ENCODE data around the gene BTBD3.

Gene BTBD3

DNA sequence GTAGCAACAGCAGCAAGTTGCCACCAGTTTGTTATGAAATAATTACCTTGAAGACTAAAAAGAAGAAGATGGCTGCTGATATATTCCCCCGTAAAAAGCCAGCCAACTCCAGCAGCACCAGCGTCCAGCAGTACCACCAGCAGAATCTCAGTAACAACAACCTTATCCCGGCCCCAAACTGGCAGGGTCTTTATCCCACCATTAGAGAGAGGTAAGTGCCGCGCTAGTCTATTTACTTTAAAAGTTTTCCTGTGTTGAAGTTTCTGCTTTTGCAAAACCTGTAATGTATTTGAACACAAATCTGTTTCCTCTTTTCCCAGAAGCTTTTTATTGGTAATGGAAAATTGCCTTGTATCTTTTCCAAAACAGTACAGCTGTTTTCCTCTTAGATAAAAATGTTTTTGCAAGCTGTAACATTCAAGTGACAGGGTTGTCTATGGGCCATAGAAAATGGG lies 725 bp downstream of the BTBD3 start:
- no peak for DNase-seq

DNA sequence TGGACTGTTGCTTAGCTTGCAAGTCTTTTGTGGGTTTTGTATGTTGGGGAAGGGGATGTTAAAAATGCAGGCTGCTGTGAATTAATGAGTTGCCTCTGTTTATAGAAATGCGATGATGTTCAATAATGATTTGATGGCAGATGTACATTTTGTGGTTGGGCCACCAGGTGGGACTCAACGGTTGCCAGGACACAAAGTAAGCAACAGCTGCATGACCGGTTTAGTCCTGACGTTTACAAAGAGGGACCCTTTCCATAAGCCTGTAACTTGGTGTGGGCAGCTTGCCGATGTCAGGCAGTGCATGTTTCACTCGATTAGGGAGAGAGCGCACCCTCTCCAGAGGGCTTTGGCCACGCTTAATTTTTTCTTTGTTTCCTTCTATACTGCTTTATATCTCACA lies 1.3 kb downstream of the BTBD3 start:
- no peak for DNase-seq

DNA sequence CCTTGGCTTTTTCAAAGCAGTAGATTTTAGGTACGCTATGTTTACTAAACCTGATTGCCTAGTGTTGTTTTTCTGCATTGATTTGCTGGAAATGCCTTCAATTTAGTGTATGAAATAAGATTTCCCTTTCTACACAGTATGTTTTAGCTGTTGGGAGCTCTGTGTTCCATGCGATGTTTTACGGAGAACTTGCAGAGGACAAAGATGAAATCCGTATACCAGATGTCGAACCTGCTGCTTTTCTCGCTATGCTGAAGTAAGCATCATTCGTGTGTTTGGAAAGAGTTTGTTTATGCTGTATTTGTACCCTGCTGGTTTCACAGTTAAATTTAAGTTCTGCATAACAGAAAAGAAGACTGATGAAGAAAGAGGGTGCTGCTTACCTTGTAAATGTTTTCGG lies 1.9 kb downstream of the BTBD3 start:
- DNase-seq: no peak

DNA sequence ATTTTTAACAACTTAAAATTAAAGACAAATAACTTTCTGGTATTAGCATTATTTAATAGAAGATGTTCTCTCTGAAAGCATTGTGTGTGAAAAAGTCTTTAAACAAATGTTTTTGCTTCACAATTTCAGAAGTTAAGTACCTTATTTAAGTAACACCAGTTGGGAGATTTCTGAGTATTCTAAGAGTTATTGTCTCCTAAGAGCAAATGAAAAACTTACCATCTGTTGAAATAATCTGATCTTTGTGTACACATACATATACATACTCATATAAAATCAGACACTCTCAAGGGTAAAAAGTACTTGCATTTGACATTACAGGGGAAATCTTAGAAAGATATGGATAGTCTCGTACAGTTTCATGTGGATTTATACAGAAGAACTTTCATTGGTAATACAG lies 2.4 kb downstream of the BTBD3 start:
- DNase-seq: no peak

DNA sequence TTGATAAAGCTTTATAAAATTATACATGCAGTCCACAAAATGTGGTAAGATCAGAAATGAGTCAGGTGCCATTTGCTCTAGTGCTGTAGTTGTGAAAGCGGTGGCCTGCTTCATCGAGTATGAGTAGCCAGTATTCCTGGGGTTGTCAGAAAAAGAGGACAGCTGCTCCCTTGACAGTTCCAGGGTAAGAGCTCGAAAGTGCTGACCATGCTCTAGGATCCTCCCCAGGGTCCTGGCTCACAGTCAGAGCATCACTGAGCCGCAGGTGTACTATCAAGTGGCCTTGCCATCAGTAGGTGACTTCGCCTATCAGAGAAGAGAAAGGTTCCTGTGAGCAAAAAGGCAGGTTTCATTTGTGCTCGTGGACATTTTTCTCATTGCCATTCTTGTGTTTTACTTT lies 3.6 kb downstream of the BTBD3 start:
- DNase-seq: no peak

DNA sequence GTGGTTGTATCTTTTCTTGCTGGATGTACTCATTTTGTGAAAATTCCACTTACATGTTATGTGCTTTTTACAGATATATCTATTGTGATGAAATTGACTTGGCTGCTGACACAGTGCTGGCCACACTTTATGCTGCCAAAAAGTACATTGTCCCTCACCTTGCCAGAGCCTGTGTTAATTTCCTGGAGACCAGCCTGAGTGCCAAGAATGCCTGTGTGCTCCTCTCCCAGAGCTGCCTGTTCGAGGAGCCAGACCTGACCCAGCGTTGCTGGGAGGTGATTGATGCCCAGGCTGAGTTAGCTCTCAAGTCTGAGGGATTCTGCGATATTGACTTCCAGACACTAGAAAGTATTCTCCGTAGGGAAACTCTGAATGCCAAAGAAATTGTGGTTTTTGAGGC lies 4.9 kb downstream of the BTBD3 start:
- no peak for DNase-seq

DNA sequence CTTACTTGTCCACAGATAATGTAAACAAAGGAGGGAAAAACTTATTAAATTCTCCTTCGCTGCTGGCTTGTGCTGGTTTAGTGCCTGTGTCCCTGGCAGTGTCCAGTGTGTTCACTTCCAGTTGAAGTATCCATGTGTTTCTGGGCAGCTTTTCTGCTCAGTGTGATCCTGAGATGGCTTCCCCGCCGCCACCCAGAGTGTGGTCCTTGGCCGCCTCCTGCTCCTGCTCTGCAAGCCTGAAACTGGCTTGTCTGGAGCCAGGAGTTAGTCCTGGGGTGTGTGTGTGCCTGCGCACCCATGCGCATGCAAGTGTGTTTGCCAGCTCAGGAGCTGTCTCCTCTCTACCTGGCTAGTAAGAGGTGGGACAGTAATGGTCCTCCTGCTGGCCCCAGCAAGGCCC lies 7.2 kb downstream of the BTBD3 start:
- no peak for DNase-seq

DNA sequence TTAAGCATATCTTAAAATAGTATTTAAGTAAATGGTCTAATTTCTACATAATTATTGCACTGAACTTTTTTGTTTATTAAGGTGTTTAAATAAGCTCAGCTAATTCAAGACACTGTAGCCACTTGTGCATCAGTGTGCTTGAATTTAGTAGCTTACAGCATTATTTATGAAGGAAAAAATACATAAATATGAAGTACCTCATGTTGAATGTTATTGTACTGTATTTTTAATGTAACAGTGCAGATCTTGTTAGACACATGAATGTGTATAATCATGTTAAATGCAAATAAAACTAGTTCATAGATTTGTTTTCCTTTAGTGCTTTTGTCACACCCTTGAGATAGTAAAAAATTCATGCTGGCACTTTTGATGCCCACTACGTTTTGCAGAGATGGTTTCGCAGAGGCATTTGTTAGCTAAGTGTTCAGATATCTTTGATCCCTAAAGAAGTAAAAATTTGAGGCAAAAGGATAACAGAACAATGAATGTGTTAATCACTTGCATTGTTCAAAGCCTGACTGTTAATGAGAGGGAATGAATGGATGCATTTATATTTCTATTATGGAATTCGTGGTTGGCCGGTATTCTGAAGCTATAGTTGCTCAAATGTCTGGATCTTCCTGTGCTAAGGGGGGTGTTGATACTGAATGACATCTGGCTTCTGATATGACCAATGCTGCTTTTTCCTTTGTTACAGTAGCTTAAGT lies 8.8 kb downstream of the BTBD3 start:
- no peak for DNase-seq

DNA sequence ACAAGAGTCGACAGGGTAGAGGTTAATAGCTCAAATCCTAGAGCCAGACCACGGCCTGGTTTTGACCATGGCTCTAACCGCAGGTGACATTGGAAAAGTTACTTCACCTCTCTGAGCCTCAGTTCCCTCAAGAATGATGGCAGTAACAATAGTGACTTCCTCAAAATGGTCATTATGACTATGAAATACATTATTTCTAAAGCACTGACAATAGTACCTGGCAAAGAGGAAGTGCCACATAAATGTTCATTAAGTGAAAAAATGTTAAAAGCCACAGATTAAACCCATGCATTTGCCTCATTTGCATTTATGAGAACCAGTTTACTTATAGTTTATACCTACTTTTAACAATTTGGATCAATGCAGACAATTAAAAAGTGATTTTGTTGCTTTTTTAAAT lies 12.3 kb downstream of the BTBD3 start:
- peak in 1 of 2 experiments; percentile 25 for DNase-seq

DNA sequence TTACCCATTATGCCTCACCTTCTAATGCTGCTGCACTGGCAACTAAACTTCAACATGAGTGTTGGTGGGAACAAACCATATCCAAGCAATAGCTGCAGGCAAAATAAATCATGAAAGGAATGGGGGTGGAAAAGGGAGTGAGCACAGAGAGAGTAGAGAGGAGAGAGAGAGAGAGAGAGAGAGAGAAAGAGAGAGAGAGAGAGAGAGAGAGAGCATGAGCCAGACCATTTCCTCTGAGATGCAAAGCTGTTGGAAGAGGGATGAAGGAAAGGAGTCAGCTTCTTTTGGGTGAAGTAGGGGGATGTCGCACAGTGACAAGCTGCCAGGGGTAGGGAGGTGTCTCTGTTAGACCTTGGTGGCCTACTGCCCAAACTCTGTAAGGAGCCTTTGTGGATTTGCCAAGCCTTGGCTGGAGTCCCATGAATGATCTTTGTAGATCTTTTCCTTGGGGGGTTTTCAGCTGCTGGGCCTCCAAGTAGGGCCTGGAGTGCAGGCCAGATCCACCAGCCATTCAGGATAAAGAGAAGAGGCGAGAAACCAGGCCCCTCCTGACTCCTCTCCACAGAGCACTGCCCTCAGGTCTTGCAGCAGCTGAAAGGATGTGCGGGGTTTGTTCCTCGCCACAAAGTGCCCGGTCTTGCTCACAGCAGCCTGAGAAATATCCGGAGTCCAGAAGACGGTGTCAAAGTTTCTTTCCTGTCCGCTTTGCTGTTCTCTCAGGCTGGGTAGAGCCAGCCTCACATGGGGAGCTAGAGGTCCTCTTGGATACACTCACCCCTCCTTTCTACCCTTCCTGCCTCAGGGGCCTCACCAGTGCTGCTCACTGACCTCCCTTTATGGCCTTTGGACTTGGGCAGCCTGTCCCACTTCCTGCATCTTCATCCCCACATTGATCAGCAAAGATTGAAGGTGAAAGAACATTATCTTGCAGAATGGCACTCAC lies 17.8 kb downstream of the BTBD3 start:
- DNase-seq: peak; percentile 34 to 39

DNA sequence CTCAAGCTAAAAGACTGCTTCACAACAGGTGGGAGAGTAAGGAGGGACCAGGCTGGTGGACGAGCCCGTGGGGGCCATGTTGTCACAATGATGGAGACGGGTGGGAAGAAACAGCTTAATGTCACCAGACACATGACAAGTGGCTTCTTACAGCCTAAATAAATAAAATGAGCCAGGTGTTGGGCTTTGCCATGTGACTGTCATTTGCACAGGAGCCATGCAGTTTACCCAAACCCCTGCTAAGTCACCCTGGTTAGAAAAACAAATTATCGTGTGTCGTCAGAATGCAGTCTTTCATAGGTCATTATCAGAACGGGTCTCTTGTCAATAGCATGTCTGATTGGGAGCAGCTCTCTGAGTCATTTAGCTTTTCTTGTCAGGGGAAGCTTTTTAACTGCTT lies 18.5 kb downstream of the BTBD3 start:
- no peak for DNase-seq

DNA sequence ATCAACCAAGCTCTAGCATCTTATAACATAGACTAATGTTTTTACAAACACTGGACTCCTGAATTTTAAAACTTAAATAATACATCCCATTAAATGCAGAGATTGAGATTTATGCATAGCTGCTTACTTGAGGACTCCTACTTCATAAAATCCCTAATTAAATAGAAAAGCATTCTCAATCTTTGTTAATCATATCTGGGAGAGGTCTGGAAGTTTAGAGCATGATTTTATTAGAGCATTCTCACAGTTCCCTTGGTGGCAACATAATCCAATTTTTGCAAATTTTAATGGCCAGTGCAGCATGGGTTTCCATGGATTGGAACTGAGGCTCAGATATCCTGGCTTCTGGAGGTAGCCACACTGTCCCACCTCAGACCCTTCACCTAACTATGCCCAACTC lies 19.5 kb downstream of the BTBD3 start:
- DNase-seq: no peak

DNA sequence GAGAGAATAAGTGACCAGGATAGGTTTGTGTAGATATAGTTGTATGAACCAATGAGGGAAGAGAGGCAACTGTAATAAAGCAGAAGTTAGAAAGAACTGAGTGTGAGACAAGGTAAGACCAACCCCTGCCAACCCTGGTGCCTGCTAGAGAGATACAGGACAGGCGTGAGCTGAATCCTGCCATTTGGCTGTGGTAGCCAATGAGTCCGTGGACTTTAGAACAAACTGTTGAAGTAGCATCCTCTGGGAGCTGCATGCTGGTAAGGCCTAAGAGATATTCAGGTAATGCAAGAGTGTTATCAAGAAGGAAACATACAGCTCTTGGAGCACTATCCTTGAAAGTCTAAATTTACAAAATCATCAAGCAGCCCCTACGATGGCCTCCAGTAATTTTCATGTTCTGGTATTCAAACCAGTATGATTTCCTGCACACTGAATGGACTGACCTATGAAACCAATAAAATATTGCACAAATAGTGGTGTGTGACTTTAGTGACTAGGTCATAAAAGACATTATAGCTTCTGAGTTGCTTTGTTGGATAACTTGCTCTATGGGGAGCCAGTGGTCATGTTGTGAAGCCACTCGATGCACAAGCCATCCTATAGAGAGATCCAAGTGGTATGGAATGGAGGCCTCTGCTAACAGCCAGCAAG lies 24.0 kb downstream of the BTBD3 start:
- DNase-seq: no peak

DNA sequence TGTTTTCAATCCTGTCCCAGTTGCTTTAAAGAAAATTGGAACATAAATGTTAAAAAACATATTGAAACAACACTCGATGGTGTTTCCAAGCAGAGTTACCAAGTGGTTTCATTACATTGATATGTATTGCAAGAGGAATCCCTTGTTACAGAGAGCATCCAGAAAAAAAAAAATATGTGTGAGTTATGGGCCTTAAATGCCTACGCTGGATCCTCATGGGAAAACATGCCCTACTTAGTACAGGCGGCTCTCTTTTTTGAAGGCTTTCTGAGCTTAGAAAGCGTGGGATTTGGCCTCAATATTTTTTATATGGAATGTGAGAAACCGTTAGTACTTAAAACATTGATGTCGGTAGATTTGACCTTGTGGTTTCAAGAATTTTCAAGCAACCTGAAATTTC lies 26.1 kb downstream of the BTBD3 start:
- DNase-seq: no peak

DNA sequence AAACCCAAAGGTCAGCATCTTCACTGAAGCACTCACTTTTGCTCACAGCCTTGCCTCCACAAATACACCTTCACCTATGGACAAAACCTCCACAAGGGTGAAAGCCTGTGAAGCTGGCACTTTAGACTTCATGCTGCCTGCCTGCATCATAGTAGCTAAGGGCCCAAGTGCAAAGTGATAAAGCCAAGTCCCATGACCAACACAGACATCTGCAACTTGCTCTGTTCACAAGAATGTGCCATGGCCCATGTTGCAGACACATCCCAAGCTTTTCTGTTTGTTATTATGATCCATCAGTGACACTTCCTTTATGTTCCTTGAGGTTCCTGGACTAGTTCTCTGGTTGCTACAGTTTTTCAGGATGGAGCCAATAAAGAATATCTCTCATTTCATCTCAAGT lies 31.1 kb downstream of the BTBD3 start:
- no peak for DNase-seq

DNA sequence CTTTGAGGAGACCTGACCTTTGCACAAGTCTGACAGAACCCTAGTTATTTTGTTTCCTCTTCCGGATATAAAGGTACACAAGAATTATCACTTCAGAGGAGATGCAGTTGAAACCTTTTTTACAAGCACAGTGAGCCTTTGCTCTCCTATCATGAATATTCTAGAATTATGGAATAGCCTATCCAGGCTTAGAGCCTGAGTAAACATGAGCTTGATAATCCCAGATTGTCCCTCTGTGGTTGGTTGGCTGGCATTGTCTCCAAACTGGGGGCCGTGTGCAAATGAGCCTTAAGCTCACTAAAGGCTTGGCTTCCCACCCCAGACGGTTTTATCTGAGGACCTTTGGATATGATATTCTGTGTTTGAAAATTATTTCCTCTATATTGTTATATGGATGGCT lies 32.0 kb downstream of the BTBD3 start:
- DNase-seq: no peak

DNA sequence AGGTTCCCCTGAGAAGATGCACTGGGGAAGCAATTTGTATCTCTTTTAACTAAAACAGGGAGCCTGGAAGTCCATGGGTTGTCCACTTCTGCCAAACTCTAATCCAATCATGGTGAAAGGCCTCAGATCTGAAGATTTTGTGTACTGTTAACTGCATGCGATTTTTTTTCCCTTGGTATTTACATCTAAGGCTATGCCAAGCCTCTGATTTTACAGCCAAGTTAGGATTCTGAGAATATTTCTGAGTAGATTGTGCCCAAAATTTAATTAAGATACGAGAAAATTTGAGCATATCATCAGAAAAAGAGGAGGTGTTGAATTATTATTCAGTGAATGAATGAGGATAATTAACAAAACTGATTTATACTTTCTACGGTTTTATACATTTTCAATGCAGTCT lies 34.0 kb downstream of the BTBD3 start:
- no peak for DNase-seq

DNA sequence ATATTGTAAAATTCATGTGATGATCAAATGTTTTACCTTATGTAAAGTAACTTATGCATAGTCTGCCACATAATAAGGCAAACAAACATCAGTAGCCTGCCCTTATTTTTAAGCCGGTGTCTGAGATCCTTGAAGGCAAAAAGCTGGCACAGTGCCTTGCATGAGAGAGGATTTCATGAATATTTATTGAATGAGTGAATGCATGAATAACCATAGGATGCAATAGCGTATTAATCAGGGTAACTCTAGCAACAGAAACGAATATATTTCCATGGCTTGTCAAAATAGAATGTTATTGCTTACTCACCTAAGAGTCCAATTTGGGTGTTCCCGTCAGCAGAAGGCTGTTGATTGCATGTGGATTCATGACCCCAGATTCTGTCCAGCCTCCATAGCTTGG lies 34.9 kb downstream of the BTBD3 start:
- DNase-seq: no peak

DNA sequence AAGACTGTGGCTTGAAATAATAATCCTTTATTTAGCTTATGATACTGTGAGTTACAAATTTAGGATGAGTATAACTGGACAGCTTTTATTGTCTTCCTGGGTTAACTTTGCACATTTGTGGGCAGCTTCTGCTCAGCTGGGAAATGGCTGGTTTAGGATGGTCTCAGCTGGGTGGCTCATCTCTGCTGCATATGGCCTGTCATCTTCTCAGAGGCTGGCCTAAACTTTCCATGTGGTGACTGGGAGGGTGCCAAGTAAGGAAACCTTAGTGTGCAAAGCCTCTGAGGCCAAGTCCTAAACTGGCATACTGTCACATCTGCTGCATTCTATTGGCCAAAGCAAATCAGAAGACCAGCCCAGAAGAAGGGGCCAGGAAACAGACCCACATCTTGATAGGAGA lies 40.2 kb downstream of the BTBD3 start:
- DNase-seq: no peak

DNA sequence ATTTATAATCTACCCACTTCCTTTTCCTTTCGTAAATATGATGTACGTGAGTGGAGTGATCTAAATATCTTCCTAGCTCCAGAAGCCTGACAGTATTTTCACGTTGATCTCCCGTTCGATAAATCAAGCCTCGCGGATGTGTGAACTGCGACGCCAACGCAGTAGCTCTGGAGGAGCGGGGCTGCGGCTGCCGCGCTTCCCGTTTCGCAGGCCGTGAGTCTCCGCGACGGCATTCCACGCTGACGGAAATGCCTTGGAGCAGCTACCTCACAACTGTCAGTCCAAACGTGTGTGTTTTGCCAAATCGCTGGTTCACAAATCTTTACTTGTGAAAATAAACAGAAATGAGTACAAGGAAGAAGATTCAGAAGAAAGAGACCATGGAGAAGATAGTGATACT lies 41.2 kb downstream of the BTBD3 start:
- DNase-seq: no peak

DNA sequence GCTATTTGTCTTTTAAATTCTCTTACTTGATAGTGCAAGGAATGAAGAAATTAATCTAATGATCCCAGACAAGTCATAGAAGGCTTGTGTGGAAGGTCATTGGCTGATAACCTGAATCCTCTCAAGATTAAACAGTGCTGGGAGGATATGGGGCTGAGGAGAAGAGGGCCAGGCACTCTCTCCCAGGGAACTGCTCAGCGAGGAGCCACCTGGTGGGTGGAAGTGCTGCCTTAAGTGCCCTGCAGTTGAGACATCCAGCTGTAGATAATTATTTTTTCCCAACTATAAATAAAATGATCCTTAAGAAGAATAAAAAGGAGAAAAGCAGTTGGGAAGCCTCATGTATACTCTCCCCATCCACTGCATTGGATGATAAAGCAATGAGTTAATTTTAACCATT lies 47.9 kb downstream of the BTBD3 start:
- DNase-seq: no peak

DNA sequence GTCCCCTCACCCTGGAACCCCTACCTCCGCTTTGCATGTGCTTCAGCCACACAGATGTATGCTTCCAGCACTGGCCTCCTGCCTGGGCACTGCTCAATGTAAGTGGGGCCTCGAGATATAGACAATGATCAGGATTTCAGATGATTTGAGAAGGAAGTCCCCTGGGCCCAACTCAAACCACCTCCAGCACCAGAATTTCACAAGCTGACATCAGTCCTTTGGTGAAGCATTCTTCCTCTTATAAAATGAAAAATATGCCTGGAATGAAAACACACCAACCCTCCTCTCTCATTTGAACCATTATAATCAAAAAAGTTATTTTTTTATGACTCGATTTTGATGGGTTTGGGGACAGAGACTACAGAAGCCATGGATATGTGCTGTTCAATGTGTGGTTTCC lies 48.5 kb downstream of the BTBD3 start:
- DNase-seq: no peak

DNA sequence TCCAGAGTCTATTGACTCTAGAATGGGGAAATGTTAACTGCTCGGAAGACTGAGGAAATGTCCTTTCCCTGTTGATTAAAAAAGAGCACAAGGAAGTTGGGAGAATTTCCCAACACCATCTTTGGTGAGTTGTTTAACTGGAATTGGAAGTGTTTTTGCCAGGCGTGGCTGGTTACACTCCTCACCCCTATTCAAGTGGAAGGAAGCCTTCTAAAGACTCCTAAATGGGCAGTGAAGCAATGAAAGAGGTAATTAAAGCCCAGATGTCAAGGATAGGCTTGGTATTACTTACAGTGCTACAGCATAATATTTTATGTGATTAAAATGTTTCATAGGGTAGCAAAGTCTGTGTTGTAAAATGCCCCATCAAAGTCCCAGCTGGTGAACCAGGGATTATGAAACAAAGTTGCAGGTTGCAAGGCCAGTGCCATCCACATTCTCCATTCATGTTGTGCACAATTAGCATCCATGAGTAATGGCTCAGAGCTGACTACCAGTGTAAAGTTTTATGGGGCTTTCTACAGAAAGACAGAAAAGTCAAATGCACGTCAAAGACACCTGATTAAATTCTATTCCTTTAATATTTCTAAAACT lies 52.6 kb downstream of the BTBD3 start:
- DNase-seq: no peak
